ENCODE measurements around the gene JAG1.

GRCh38 chr20:10603378-10603777 is 70.4 kb downstream of the JAG1 start:
- TF ChIP-seq PPARA (CRISPR knock-in tag; IDR thresholded peaks at IDR 0.05; ENCODE audit: borderline replicate concordance) (no peak), CSRNP3 (CRISPR knock-in tag; IDR thresholded peaks at IDR 0.05) (no peak), PATZ1 (CRISPR knock-in tag; IDR thresholded peaks at IDR 0.05; ENCODE audit: borderline replicate concordance) (no peak), RARB (CRISPR knock-in tag; IDR thresholded peaks at IDR 0.05) (no peak)
